HL-60 (cell line): Measurements from ENCODE around the gene ARID4A.
A peak's percentile ranks its signal among the peaks of the same experiment; 100 is the strongest.

ENCODE experiments used
- DNase-seq, 2 experiments: peaks; one replicate each; pipeline ENCODE4 v3.0.0-alpha.2; 2010 to 2020; ENCODE audit warnings: low read depth in 1 of 2, low spot score in 1 of 2
- H3K27ac ChIP-seq: fragments of 250-450 bp; sonication (Bioruptor Pico); replicated peaks from 2 replicates; pipeline ENCODE4 v1.5.1; 2020; ENCODE audit warnings: mild to moderate bottlenecking, moderate library complexity
- H3K27me3 ChIP-seq: fragments of 250-450 bp; sonication (Bioruptor Pico); 2 replicates; pipeline ENCODE4 v1.5.1; 2021; ENCODE audit warnings: mild to moderate bottlenecking, moderate library complexity; ENCODE audit not compliant: insufficient read depth, poor library complexity, severe bottlenecking
- H3K4me3 ChIP-seq: replicated peaks from 2 replicates; pipeline ENCODE4 v1.5.1; 2011; ENCODE audit warnings: mild to moderate bottlenecking, control low read depth, low read length; ENCODE audit not compliant: insufficient read depth
- CTCF ChIP-seq: IDR thresholded peaks from one replicate; pipeline ENCODE4 v1.5.1; 2011; ENCODE audit warnings: low read length, control low read depth, inconsistent platforms; ENCODE audit not compliant: insufficient read depth
- GABPA ChIP-seq: IDR thresholded peaks from 2 replicates; pipeline ENCODE4 v1.6.1; 2012; ENCODE audit warnings: low read depth
- POLR2AphosphoS5 ChIP-seq: IDR thresholded peaks from 2 replicates; pipeline ENCODE4 v1.6.1; 2012; ENCODE audit warnings: low read depth
- REST ChIP-seq: IDR thresholded peaks from 2 replicates; pipeline ENCODE4 v1.6.1; 2012; ENCODE audit warnings: low read depth; ENCODE audit not compliant: insufficient replicate concordance
- SPI1 ChIP-seq: IDR thresholded peaks from 2 replicates; pipeline ENCODE4 v1.6.1; 2012; ENCODE audit warnings: low read depth, mild to moderate bottlenecking, borderline replicate concordance

The ARID4A gene

GRCh38 chr14:58280954-58281787, 17.2 kb upstream of the ARID4A start:
- H3K27me3 ChIP-seq, result no peaks in the 10 kb centered on the region
- H3K27ac ChIP-seq, result peak overlapping the region; percentile 54
- DNase-seq, result peak in 1 of 2 experiments; percentile 66
- no peak overlapping the region for H3K4me3 ChIP-seq
- TF ChIP-seq GABPA (no peak), SPI1 (peak; percentile 39; the same call in 1 of the 2 replicates)

- peak overlapping the region; percentile 54 for H3K27ac ChIP-seq
These were observed 16.4 kb upstream of the ARID4A start for GRCh38 chr14:58281969-58282368.

GRCh38 chr14:58282925-58283593, 15.3 kb upstream of the ARID4A start:
- TF ChIP-seq GABPA (no peak), SPI1 (no peak), POLR2AphosphoS5 (no peak), REST (no peak), CTCF (no peak)

More at GRCh38 chr14:58281969-58282368, 16.4 kb upstream of the ARID4A start:
- Histone ChIP-seq H3K4me3 (no peak overlapping the region), H3K27me3 (no peaks in the 10 kb centered on the region)
- no peak for TF ChIP-seq GABPA
- no peak for TF ChIP-seq POLR2AphosphoS5
- TF ChIP-seq REST, result no peak
- DNase-seq, result no peak

GRCh38 chr14:58283730-58284129, 14.6 kb upstream of the ARID4A start:
- no peak overlapping the region for H3K27ac ChIP-seq
- no peak overlapping the region for H3K4me3 ChIP-seq
- TF ChIP-seq REST (no peak), SPI1 (no peak), CTCF (no peak), GABPA (no peak), POLR2AphosphoS5 (no peak)
- no peaks in the 10 kb centered on the region for H3K27me3 ChIP-seq
- DNase-seq, result no peak

More at GRCh38 chr14:58282925-58283593, 15.3 kb upstream of the ARID4A start:
- H3K27ac ChIP-seq, result peak overlapping the region; percentile 26
- no peak overlapping the region for H3K4me3 ChIP-seq
- no peaks in the 10 kb centered on the region for H3K27me3 ChIP-seq
- no peak for DNase-seq
